Thoracic aorta (tissue), 2 donors: Measurements from ENCODE around the gene KLF15. TPM values are rescaled to one million over a fixed set of nuclear protein-coding genes. Genes with fewer than 3 reads are reported as not detected.
A peak's percentile ranks its signal among the peaks of the same experiment; 100 is the strongest.

ENCODE experiments used
- ATAC-seq: fragments of 150-250 bp; one replicate; pipeline ENCODE4 v1.8.0; 2017; ENCODE audit warnings: low read depth; ENCODE audit not compliant: insufficient number of reproducible peaks, low FRiP score
- DNase-seq: peaks from one replicate; pipeline ENCODE4 v3.0.0-alpha.2; 2020; ENCODE audit warnings: low spot score
- H3K27ac ChIP-seq, 2 donors: fragments of 200-600 bp; sonication (generic); 1 replicate in 1 of 2; 2 replicates in 1 of 2; pipeline ENCODE4 v1.5.1; 2016; ENCODE audit warnings: mild to moderate bottlenecking in 2 of 2, moderate library complexity in 2 of 2
- H3K27me3 ChIP-seq: fragments of 200-600 bp; sonication (generic); replicated peaks from 2 replicates; pipeline ENCODE4 v1.6.0; 2016; ENCODE audit warnings: mild to moderate bottlenecking; ENCODE audit not compliant: insufficient read depth
- H3K36me3 ChIP-seq: fragments of 200-600 bp; sonication (generic); one replicate; pipeline ENCODE4 v1.5.1; 2016
- H3K4me1 ChIP-seq, 2 donors: fragments of 200-600 bp; sonication (generic); 1 replicate in 1 of 2; 2 replicates in 1 of 2; pipeline versions ENCODE4 v1.5.1 to v1.6.0; 2016; ENCODE audit warnings: low read depth in 2 of 2, mild to moderate bottlenecking in 1 of 2; ENCODE audit not compliant: control insufficient read depth in 1 of 2
- H3K4me3 ChIP-seq: fragments of 200-600 bp; sonication (generic); 2 replicates; pipeline ENCODE4 v1.5.1; 2016; ENCODE audit warnings: mild to moderate bottlenecking
- H3K9me3 ChIP-seq: fragments of 200-600 bp; sonication (generic); 2 replicates; pipeline ENCODE4 v1.5.1; 2016
- CTCF ChIP-seq: fragments of 200-600 bp; sonication (generic); IDR thresholded peaks from one replicate; pipeline ENCODE4 v1.5.1; 2019; ENCODE audit warnings: antibody characterized with exemption
- total RNA-seq, 2 donors: library from RNA; depleted of rRNA; stranded (reverse); fragments of >200 nt; gene quantifications; one replicate each; pipeline versions ENCODE4 v1.1.0 to v1.2.3, GENCODE V29; 2016

Gene KLF15
- total RNA-seq, 2 donors from 2014 or later = 55.7 to 90.2 TPM

GRCh38 chr3:126392246-126392645 lies 35.0 kb upstream of the KLF15 start:
- no peak for TF ChIP-seq CTCF
- Histone ChIP-seq H3K36me3 (no peaks in the 10 kb centered on the region), H3K27me3 (no peaks in the 10 kb centered on the region), H3K4me3 (no peak overlapping the region), H3K9me3 (no peaks in the 10 kb centered on the region), H3K27ac (no peak overlapping the region), H3K4me1 (peaks cover 0 to 20% of the 10 kb centered on the region in 2 donors)
- DNase-seq = no peak
- ATAC-seq = no peak

- no peaks in the 10 kb centered on the region for H3K36me3 ChIP-seq
- TF ChIP-seq CTCF = no peak
- H3K27me3 ChIP-seq = no peaks in the 10 kb centered on the region
- H3K4me1 ChIP-seq = peaks cover 0 to 20% of the 10 kb centered on the region in 2 donors
- H3K4me3 ChIP-seq = no peak overlapping the region
- H3K27ac ChIP-seq = no peak overlapping the region
- ATAC-seq = no peak
- no peak for DNase-seq
- no peaks in the 10 kb centered on the region for H3K9me3 ChIP-seq
Measured at GRCh38 chr3:126391631-126392030, 34.4 kb upstream of the KLF15 start.

DNA sequence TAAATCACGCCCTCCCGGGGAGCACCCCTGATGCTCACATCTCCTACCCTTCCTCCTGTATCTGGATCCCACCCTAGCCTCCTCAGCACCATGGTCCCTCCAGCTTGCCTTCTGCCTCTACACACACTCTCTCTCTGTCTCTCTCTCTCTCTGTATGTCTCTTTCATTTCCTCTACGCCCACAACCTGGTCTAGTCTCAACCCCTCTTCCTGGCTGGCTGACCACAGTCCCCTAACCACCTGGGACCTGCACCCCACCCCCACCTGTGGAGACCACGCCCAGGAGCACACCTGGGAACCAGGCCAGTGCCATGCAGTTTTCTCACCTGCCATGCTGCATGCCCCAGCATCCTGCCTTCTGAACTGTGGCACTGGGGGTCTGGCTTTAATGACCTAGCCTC lies 33.5 kb upstream of the KLF15 start:
- Histone ChIP-seq H3K4me1 (peaks cover 0 to 20% of the 10 kb centered on the region in 2 donors), H3K36me3 (no peaks in the 10 kb centered on the region), H3K27me3 (no peaks in the 10 kb centered on the region), H3K4me3 (no peak overlapping the region), H3K9me3 (no peaks in the 10 kb centered on the region), H3K27ac (no peak overlapping the region)
- no peak for ATAC-seq
- DNase-seq = no peak
- TF ChIP-seq CTCF = no peak

DNA sequence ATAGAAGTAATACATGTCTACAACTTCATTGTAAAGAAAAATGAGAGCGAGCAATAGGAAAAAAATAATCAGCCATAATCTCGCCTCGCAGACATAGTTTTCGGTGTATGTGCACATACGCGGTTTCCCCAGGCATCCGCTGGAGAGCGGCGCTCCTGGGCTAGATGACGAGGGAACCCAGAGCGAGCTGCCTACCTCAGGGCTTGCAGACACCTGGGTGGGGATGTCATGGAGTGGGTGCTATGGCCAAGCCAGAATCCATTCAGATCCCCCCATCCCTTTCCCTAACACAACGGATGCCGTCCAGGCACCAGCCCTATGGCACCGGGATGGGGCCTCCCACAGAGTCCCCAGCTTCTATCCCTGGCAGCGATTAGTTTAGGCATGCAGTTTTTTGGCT lies 33.0 kb upstream of the KLF15 start:
- DNase-seq (no peak), ATAC-seq (no peak)
- Histone ChIP-seq H3K36me3 (no peaks in the 10 kb centered on the region), H3K9me3 (no peaks in the 10 kb centered on the region), H3K4me1 (peaks cover 0 to 20% of the 10 kb centered on the region in 2 donors), H3K4me3 (no peak overlapping the region), H3K27ac (no peak overlapping the region), H3K27me3 (no peaks in the 10 kb centered on the region)
- no peak for TF ChIP-seq CTCF

DNA sequence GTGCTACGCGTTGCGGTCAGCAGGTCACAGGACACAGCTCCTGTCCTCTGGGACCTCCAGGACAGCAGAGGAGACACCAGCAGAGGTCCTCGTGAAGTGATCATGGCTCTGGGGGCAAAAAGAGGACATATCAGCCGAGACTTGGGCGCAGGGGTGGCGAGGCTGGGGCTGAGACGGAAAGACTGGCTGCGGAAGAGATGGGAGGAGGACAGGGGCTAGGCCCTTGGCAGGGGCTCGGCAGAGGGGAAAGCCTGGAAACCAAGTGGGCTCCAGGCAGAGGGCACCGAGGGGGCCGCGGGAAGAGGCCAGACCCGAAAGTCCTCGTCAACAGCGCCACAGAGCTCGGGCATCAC lies 32.6 kb upstream of the KLF15 start:
- Histone ChIP-seq H3K4me1 (peaks cover 0 to 15% of the 10 kb centered on the region in 2 donors), H3K27ac (peak overlapping the region; percentile 39 to 91), H3K4me3 (no peak overlapping the region), H3K36me3 (no peaks in the 10 kb centered on the region), H3K27me3 (no peaks in the 10 kb centered on the region), H3K9me3 (no peaks in the 10 kb centered on the region)
- no peak for ATAC-seq
- no peak for TF ChIP-seq CTCF
- no peak for DNase-seq
